ENCODE measurements around the gene CTAG2. TPM values are rescaled to one million over a fixed set of nuclear protein-coding genes. Genes with fewer than 3 reads are reported as not detected.

CTAG2 gene
- total RNA-seq, 1 donor from 2014 or later = not detected

DNA sequence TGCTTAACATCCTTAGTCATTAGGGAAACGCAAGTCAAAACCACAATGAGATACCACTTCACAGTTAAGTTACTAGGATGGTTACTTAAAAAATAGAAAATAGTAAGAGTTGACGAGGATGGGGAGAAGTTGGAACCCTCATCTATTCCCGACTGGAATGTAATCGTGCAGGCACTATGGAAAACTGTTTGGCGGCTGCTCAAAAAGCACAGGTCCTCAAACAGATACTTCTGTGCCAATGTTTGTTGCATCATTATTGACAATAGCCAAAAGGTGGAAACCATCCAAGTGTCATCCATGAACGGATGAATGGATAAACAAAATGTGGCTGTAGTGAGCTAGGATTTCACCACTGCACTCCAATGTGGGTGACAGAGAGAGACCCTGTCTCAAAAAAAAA is 46.0 kb downstream of the CTAG2 start:
- TF ChIP-seq, protein P1, sequence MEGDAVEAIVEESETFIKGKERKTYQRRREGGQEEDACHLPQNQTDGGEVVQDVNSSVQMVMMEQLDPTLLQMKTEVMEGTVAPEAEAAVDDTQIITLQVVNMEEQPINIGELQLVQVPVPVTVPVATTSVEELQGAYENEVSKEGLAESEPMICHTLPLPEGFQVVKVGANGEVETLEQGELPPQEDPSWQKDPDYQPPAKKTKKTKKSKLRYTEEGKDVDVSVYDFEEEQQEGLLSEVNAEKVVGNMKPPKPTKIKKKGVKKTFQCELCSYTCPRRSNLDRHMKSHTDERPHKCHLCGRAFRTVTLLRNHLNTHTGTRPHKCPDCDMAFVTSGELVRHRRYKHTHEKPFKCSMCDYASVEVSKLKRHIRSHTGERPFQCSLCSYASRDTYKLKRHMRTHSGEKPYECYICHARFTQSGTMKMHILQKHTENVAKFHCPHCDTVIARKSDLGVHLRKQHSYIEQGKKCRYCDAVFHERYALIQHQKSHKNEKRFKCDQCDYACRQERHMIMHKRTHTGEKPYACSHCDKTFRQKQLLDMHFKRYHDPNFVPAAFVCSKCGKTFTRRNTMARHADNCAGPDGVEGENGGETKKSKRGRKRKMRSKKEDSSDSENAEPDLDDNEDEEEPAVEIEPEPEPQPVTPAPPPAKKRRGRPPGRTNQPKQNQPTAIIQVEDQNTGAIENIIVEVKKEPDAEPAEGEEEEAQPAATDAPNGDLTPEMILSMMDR (IDR thresholded peaks at IDR 0.05; ENCODE audit: partially characterized antibody, unreplicated experiment) = no peak
- Mint-ChIP-seq H3K36me3 (ENCODE audit: unreplicated experiment) (no peaks in the 10 kb centered on the region), H3K9me3 (ENCODE audit: unreplicated experiment) (peaks cover 1% of the 10 kb centered on the region), H3K27me3 (ENCODE audit: unreplicated experiment) (no peaks in the 10 kb centered on the region), H3K4me1 (ENCODE audit: low read depth, unreplicated experiment) (no peaks in the 10 kb centered on the region), H3K27ac (ENCODE audit: unreplicated experiment) (no peak overlapping the region), H3K4me3 (ENCODE audit: unreplicated experiment) (no peak overlapping the region)
- DNase-seq = no peak

DNA sequence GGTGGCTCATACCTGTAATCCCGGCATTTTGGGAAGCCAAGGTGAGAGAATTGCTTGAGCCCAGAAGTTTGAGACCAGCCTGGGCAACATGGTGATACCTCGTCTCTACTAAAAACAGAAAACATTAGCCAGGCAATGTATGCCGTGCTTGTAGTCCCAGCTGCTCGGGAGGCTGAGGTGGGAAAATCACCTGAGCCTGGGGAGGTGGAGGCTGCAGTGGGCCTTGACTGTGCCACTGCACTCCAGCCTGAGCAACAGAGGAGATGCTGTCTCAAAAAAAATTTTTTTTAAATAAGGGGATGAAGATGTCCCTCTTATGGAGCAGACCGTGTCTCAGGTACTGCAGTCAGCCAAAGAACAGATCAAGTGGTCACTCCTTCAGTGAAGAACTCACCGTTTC is 47.8 kb downstream of the CTAG2 start:
- Mint-ChIP-seq H3K27me3 (ENCODE audit: unreplicated experiment) (no peaks in the 10 kb centered on the region), H3K4me1 (ENCODE audit: low read depth, unreplicated experiment) (no peaks in the 10 kb centered on the region), H3K27ac (ENCODE audit: unreplicated experiment) (no peak overlapping the region), H3K4me3 (ENCODE audit: unreplicated experiment) (no peak overlapping the region), H3K36me3 (ENCODE audit: unreplicated experiment) (no peaks in the 10 kb centered on the region), H3K9me3 (ENCODE audit: unreplicated experiment) (peaks cover 1% of the 10 kb centered on the region)
- TF ChIP-seq, protein P1 (IDR thresholded peaks at IDR 0.05; ENCODE audit: partially characterized antibody, unreplicated experiment) = no peak
- DNase-seq = no peak

DNA sequence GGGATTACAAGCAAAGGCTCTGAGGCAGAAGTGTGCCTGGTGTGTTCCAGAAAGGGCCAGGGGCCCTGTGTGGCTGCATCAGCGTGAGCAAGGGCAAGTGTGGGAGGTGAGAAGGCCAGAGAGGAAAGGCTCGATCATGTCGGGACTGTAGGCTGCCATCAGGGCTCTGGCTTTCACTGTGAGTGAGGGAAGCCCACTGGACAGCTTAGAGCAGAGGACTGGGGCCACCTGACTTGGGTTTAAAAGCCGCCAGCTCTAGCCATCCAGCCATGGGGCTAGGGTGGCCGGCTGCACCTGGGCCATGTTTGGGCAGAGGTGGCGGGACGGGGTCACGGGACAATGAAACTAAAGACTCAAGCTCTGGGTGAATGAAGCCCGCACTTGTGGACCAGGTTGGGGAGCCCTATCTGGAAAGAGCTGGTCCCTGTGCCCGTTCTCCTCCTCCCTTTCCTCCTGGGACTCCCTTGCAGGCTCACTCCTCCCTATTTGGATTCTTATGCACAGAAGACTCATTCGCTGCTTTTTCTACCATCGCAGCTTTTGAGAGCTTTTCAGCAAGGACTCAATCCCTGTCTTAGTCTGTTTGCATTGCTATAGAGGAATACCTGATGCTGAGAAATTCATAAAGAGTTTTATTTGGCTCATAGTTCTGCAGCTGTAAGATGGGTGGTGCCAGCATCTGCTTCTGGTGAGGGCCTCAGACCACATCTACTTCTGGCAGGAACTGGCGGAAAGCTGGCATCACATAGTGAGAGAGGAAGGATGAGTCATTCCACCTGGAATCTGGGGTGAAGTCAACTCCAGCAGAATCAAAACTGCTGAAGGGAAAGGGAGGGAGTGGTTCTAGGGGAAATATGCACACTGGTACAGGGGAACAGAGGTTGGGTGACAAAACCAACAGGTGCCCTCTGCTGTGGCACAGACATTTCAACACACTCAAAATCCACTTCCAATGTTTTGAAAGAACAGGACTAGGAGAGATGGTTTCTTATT is 49.6 kb downstream of the CTAG2 start:
- H3K27ac Mint-ChIP-seq (ENCODE audit: unreplicated experiment) = no peak overlapping the region
- TF ChIP-seq, protein P1 (IDR thresholded peaks at IDR 0.05; ENCODE audit: partially characterized antibody, unreplicated experiment) = no peak
- no peak for DNase-seq
- H3K9me3 Mint-ChIP-seq (ENCODE audit: unreplicated experiment) = peaks cover 1% of the 10 kb centered on the region
- no peaks in the 10 kb centered on the region for H3K4me1 Mint-ChIP-seq (ENCODE audit: low read depth, unreplicated experiment)
- no peak overlapping the region for H3K4me3 Mint-ChIP-seq (ENCODE audit: unreplicated experiment)
- no peaks in the 10 kb centered on the region for H3K27me3 Mint-ChIP-seq (ENCODE audit: unreplicated experiment)
- H3K36me3 Mint-ChIP-seq (ENCODE audit: unreplicated experiment) = no peaks in the 10 kb centered on the region

DNA sequence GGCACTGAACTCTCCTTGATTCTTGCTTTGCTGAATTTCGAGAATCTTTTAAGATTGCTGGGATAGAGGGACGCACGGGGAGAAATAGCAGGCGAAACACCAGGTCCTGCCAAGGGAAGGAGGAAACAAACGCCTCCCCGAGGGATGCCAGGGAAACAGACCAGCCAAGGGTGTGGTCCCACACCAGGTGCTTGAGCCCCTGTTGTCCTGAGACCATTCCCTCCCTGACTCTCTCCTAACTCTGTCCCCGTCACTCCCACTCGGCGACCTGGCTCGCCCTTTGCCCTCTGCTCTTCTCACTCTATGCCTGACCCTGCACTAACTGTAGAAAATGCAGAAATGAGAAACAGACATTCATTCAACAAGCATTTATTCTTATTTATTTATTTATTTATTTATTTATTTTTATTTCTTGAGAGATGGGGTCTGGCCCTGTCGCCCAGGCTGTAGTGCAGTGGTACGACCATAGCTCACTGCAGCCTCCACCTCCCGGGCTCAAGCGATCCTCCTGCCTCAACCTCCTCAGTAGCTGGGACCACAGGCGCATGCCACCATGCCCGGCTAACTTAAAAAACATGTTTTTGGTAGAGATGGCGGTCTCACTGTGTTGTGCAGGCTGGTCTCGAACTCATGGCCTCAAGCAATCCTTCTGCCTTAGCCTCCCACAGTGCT is 50.5 kb downstream of the CTAG2 start:
- TF ChIP-seq, protein P1 (IDR thresholded peaks at IDR 0.05; ENCODE audit: partially characterized antibody, unreplicated experiment) = no peak
- Mint-ChIP-seq H3K27me3 (ENCODE audit: unreplicated experiment) (no peaks in the 10 kb centered on the region), H3K27ac (ENCODE audit: unreplicated experiment) (no peak overlapping the region), H3K4me1 (ENCODE audit: low read depth, unreplicated experiment) (no peaks in the 10 kb centered on the region), H3K36me3 (ENCODE audit: unreplicated experiment) (no peaks in the 10 kb centered on the region), H3K4me3 (ENCODE audit: unreplicated experiment) (no peak overlapping the region), H3K9me3 (ENCODE audit: unreplicated experiment) (no peaks in the 10 kb centered on the region)
- DNase-seq = no peak

DNA sequence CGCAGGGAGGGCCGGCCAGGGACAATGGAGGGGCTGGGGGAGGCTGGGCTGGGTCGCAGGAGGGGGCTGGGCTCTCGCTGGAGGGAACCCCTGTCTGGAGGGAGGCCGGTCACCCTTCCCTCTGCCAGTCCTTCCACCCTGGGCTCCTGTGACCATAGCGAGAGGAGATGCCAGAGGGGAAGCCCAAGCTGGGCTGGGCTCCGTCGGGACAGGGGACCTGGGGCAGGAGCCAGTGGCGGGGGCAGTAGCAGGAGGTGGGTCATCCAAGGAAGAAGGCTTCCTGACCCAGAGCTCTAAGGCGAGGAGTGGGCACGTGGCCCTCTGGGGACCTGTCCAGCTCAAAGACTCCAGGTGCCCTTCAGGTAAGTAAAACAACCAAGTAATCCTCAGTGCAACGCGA is 51.2 kb downstream of the CTAG2 start:
- no peaks in the 10 kb centered on the region for H3K9me3 Mint-ChIP-seq (ENCODE audit: unreplicated experiment)
- TF ChIP-seq, protein P1 (IDR thresholded peaks at IDR 0.05; ENCODE audit: partially characterized antibody, unreplicated experiment) = no peak
- H3K27me3 Mint-ChIP-seq (ENCODE audit: unreplicated experiment) = no peaks in the 10 kb centered on the region
- no peak for DNase-seq
- no peak overlapping the region for H3K4me3 Mint-ChIP-seq (ENCODE audit: unreplicated experiment)
- H3K36me3 Mint-ChIP-seq (ENCODE audit: unreplicated experiment) = no peaks in the 10 kb centered on the region
- no peak overlapping the region for H3K27ac Mint-ChIP-seq (ENCODE audit: unreplicated experiment)
- H3K4me1 Mint-ChIP-seq (ENCODE audit: low read depth, unreplicated experiment) = no peaks in the 10 kb centered on the region
